ENCODE results near the gene MRPL28.

MRPL28 gene

DNA sequence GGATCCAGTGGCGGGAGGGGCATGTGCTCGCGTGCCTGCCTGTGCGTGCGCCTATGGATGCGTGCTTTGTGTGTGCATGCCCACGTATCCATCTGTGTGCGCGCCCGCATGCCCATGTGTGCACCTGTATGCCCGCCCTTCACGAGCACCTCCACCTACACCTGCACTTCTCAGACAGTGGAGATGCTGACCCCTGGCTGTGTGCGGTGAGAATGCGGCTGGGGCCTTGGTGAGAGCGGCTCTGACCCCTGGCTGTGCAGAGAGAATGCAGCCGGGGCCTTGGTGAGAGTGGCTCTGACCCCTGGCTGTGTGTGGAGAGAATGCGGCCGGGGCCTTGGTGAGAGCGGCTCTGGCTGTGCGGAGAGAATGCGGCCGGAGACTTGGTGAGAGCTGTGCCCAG lies 51.7 kb downstream of the MRPL28 start:
- FAIRE-seq (no peak), DNase-seq (ENCODE audit: insufficient read length, low spot score) (no peak)

DNA sequence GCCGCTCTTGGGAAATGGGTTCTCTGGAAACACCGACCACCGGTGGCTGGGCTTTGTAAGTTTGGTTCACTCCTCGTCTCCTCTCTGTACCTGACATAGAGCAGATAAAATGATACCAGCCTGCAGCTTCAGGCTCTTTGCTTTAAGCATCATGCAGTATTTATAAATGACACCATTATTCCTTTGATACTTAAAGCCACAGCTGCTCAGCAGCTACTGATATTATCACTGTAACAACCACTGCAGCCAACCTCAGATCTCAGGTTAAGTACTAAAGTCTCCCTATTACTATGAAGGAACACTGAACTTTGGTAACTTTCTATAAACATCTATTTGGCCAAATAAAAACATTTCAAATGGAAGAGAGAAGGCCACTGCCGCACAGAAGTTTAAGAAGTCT lies 52.8 kb downstream of the MRPL28 start:
- FAIRE-seq (no peak), DNase-seq (ENCODE audit: insufficient read length, low spot score) (no peak)
- no peak for TF ChIP-seq CTCF (IDR thresholded peaks at IDR 0.05; ENCODE audit: insufficient read depth, missing control alignments)

More for the DNA sequence above, 51.7 kb downstream of the MRPL28 start:
- no peak for TF ChIP-seq CTCF (IDR thresholded peaks at IDR 0.05; ENCODE audit: insufficient read depth, missing control alignments)
